HG02840 (cell line): ENCODE results near the gene STRA6.
"Not testable (repeated sequence)": the region's sequence is repeated elsewhere in the genome, so short reads cannot be mapped to it uniquely, and the experiment has no call there.

Experiments used
- ATAC-seq: cut with Tn5 transposase; IDR thresholded peaks from one replicate; pipeline ENCODE4 v1.9.1; 2021; ENCODE audit warnings: mild to moderate bottlenecking, moderate library complexity, moderate number of reproducible peaks; ENCODE audit not compliant: unreplicated experiment, low FRiP score

Gene STRA6

DNA sequence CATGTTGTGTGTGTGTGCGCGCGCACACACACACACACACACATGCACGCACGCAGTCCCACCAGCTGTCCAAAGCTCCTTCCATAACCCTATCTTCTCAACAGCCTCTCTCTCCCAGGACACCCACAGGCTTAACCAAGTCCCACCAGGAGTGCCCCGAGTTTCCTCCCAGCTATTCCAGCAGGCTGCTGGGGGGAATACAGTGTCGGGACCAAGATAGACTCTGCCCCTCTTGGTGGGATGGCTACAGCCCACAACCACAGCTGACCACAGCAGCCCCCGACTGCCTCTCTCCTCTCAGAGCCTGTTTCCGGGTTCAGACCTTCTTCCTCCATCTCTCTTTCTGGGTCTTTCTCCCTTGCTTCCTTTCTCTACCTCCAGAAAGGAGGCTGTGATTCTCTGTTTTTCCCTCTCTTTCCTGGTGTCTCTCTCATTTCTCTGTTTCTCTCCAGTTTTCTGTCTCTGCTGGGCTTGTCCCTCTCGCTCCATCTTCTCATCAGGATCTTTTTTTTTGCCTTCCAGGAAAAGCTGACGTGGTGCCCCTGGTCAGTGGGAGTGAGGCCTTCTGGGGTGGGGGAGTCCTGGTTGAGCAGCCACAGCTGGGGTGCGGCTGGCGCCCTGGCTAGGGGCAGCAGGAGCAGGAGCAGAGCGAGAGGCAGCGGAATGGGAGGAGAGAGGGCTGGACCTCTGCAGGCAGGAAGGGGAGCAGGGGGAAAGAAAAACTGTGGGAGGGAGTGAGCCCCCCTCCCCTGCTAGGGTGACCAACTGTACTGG, 32.3 kb downstream of the STRA6 start:
- no peak for ATAC-seq

DNA sequence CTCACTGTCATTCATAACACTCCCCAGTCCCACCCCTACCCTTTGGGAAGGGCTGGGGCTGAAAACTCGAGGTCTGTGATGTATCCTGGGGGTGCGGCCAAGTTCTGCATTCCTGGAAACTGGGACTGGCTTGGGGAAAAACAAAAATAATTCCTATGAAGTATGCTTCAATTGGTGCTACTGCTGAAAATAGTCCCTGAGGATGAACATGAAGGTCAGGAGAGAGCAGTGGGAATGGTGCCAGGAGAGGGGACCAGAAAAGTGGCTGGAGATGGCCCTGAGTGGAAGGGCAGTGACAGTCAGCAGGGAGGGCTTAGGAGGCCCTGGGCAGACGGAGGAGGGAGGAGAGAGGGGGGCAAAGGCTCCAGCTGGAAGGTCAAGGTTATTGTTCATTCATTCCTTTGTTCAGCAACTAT, 33.9 kb downstream of the STRA6 start:
- ATAC-seq, result no peak

DNA sequence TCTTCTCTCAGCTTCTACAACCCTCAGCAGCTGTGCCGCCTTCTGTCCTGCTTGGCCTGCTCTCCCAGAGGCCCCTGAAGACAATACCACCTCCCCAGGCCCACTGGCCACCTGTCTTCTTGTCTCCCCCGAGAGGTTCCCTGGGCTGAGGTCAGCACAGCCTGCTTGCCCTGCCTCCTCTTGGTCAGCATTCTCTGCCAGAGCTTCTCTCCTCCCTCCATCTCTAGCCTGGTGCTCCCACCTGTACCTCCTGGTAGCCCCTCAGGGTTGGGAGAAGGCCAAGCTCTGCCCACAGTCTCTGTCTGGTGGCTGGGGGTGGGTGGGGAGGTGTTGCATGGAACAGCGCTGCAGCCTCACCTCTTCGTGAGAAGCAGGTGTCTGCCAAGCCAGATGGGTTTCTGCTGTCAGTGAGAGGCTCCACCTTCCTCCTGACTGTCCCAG, 34.7 kb downstream of the STRA6 start:
- ATAC-seq, result no peak

DNA sequence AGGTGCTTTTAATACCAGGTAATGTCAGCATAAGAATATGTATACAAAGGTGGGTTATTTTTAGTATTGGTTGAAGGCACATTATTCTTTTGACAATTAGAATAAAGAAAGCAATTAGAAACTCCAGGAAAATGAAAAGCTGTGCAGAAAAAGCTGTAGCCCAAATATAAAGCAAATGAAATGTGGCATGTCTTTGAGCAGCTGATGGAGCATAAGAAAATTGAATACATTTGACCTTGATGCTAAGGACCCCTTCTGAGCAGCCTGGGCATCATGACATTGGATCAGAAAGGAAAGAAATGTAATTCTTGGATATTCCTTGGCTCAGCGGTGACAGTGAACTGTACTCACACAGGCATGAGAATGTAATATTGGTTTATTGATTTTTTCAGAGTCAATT, 37.1 kb downstream of the STRA6 start:
- no peak for ATAC-seq

DNA sequence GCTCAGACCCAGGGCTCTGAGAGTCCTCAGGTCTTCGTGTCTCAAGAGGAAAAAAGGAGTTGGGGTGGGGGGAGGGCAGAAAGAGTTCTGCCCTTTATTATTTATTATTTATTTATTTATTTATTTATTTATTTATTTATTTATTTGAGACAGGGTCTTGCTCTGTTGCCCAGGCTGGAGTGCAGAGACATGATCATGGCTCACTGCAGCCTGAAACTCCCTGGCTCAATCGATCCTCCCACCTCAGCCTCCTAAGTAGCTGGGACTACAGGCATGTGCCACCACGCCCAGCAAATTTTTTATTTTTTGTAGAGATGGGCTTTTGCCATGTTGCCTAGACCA, 40.4 kb downstream of the STRA6 start:
- ATAC-seq, result not testable (repeated sequence)

DNA sequence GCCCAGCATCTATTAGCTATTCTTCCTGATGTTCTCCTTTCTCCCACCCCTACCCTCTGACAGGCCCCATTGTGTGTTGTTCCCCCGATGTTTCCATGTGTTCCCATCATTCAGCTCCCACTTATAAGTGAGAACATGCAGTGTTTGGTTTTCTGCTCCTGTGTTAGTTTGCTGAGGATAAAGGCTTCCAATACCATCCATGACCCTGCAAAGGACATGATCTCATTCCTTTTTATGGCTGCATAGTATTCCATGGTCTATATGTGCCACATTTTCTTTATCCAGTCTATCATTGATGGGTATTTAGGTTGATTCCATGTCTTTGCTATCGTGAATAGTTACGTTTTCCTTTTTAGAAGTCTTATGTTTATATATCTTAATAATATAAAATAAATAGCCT, 42.2 kb downstream of the STRA6 start:
- ATAC-seq, result not testable (repeated sequence)

DNA sequence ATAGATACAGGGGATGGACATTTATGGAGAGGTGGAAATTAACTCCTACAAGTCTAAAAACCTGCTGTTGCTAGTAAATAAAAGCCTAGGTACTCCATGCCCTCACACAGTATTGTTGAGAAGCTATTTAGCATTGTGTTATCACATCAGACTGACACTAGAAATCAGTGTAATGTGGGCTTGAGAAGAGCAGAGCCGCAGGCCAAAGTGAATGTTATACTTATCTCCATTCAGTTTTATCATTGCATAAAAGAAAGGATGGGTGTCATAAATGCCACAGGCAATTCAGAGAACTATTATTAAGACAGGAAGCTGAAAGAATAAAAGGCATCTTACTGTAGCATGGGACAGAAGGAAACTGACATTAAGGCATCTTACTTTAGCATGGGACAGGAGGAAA, 42.8 kb downstream of the STRA6 start:
- ATAC-seq, result no peak

DNA sequence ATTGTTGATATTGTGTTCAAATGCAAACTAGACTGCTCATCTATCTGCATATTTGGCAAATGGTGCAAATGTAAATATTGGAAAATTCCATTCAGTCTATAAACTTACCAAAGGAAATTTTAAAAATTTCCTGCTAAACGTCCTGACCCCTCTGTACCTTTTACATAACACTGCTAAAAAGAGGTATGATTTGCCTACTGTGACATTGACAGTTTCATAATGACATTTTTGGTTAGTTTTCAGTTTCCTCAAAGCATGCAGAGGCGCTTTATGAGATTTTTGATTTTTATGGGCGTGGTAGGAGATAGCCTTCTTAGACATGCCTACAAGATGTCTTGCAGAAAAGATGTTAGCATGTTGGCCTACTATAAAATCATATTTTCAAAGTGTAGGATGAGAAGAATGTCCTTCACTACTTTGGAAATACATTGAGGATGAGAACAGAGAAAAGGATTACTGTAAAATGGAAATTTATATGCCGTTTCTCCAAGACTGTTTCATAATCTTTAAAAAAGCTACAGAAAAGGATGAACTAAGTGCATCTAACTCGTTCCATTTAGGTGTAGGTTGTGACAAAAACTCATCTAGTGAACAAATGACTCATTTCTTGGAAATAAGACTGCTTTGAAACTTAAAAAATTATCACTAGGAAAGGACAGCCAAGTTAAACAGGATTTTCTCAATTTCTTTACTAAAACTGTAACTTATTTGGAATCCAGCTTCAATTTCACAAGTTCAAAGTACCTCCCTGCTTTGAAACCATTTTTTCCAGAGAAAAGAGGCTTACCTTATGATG, 43.5 kb downstream of the STRA6 start:
- peak; percentile 72 for ATAC-seq

DNA sequence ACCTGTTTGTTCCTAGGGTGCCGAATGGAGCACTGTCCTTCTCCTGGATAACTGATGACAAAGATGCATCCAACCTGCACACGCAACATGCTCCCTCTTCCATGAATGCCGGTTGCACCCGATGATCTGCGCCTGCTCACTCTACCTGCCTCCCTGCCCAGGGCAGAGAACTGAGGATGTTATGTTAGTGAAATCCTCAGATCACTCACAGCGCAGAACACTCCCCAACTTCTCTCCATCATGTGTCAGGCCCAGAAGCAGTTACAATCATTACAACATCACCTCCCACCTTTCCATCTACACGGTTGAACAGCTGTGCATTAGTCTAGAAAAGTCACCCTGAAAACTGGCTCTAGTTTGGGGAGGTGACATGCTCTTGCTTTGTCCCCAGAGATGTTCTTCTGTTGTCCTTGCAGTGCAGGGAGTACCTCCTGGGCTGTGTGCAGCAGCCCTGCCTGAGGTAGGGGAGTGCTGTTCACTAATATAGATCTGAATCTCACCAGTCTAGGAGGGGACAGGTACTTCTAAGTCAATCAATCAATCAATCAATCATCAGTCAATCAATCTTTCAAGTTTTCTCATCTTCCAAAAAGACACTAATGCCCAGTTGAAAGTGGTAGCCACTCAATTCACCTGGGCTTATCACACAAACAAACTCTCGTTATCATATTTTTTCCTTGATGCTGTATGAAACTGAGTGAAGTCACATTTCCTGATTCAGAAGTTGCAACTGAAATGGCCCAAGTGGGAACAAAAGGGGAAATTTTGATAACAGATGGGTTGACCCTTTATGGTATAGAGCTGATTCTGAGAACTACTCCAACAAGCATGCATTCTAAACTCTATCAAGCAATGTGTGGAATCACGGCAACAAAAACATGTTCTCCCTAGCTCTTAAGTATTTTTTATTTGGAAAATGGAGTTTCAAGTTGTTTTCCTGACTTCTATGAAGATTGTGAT, 44.4 kb downstream of the STRA6 start:
- ATAC-seq, result no peak

DNA sequence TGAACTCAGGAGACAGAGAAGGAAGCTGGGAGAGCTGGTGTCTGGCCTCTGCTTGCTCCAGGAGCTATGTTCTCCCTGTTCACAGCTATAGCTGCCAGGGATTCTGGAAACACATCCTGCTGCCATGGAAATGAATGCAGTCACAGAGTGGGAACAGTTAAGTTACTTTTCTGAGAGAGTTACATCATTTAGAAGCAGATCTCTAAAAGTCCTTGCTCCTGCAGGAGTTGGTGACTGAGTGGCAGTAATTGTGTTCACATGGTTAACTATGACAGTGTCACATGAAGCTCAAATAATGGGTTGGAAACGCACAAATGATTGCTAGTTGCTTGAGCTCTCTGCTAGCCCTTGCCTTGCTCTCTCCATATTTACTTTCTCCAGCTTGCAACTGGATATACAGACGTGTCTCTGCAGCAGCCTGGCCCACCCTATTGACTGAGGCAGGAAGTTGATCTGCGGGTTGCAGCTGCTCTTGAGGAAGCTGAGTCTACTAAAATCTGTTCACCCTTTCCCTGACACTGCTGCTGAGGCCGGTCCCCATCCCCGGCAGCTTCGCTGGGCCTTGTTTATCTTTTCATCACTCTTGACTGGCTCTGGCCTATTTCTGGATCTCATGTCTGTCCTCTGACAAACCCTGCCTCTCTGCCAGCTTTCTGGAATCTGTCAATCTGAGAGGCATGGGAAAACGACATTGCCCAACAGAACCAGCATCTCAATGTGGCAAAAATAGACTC, 45.7 kb downstream of the STRA6 start:
- ATAC-seq, result no peak

DNA sequence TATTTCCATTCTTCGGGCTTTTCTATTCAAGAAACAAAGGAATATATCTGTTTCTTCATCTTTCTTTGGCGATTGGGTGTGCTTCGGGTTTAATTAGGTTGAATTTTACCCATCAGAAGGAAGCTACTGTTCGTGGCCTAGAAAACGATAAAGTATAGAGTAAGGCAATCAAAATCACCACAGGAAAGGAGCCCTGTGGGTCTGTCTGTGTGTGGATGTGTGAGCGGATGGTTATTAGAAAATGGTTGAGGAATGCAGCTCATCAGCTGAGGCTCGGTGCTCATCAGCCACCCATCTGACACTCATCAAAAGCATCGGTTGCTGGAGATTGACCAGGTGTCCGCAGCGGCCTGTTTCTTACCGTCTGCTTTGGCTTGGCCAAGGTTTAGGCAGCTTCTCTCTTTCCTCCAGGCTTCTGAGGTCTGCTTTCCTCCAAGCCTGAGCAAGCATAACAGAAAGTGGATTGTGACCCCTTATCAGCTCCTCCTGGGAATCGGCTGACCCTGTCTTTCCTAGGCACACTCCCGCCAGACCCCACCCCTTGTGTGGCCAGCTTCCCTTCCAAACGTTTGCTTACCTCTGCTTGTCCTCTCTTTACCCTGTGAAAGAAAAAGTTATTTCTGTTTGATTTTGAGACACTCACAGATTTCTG, 46.7 kb downstream of the STRA6 start:
- no peak for ATAC-seq

DNA sequence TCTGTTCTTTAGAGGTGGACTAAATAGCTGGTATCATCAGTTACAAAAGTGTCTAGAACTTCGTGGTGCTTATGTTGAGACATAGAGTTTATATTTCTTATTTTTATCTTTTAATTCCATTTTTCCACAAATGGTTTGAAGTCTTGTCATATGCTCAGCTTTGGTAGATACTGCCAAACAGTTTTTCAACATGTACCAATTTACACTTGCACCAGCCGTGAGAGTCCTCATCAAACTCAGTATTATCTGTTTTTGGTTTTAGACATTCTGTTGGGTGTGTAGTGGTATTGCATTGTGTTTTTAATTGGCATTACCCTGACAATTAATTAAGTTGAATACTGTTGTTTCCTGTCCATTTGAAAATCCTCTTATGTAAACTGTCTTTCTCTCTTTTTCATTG, 55.5 kb downstream of the STRA6 start:
- ATAC-seq, result no peak

DNA sequence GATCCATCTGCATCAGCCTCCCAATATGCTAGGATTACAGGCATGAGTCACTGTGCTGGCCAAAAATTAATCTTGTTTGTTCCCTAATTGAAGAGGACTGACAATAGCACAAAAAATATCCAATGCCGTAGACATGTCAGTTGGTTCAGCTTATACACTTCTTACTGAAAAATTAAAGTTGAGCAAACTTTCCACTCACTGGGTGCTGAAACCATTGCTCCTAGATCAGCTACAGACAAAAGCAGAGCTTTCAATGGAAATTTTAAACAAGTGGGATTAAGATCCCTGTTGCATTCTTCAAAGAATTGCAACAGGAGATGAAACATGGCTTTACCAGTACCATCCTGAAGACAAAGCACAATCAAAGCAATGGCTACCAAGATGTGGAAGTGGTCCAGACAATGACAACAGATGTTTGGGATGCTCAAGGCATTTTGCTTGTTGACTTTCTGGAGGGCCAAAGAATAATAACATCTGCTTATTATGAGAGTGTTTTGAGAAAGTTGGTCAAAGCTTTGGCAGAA, 56.2 kb downstream of the STRA6 start:
- ATAC-seq, result no peak

DNA sequence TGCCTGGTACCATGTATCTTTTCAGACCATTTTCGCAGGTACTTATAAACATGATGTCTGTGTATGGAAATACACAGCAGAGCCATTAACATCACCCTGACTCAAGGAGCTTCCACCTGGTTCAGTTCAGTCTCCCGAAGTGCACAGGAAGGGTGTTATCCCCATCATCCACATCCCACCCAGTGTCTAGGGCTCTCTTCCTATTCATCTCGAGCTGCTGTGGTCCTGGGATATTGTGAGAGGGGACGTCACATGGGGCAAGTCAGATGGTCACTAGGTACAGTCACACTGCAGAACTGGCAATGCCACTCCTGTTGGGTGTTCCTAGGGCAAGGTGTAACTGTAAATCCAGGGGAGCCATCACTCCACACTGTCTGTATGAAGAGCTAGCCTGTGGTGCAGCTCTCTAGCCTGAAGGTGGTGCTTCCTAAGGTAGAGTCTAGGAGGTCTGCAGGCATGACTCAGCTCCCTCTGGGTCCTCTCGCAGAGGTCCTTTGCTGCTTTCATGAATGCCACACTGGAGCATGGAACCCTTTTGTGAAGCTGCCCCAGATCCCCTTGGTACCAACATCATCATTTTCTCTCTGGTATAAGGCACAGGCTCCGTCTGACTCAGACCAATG, 58.3 kb downstream of the STRA6 start:
- no peak for ATAC-seq

DNA sequence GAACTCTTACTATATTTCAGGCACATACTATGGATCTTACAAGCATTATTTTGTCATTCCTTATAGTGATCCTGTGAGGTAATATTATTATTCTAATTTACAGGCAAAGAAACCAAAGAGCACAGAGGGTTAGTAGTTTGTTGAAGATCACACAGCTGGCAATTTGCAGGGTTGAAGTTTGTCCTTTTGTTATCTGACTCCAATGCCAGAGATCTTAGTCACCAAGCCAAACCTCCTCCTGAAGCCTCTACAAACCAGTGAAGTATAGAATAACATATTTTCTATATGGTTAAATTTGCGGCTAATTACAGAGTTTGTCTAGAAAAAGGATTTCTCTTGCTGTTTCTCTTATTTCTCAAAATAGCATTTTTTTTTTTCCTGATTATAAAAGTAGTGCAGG, 61.0 kb downstream of the STRA6 start:
- no peak for ATAC-seq

DNA sequence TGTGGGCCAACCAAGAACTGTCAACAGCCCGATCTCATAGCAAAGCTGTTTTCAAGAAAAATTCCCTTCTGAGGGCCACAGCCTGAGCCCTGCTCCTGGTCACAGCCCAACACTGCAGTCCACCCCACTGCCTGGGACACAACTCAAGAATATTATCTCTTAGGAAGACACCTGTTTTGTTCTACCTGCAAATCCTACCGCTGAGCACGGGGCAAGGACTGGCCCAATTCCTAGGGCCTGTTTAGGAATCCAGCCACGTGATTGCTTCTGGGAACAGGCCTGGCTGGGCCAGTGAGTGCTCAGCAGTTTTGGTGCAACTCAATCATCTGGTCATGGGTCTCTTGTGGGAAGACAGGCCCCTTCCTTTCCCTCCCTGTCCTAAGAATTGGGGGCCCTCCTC, 63.9 kb downstream of the STRA6 start:
- no peak for ATAC-seq

DNA sequence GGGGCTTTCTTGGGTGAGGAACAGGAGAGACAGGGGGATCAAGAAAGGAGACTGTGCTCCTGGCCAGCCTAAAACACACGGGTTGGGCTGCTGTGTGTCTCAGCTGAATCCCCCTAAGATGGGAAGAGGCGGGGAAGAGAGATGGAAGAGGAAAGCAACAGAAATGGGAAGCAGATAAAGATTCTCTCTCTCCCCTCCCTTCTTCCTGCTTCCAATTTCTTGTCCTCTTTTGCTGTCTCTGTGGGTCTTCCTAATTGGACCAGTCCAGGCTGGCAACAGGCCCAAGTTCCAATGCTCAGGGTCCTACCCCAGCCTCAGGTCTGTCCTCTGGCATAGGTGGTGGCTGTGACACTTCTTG, 65.1 kb downstream of the STRA6 start:
- no peak for ATAC-seq

DNA sequence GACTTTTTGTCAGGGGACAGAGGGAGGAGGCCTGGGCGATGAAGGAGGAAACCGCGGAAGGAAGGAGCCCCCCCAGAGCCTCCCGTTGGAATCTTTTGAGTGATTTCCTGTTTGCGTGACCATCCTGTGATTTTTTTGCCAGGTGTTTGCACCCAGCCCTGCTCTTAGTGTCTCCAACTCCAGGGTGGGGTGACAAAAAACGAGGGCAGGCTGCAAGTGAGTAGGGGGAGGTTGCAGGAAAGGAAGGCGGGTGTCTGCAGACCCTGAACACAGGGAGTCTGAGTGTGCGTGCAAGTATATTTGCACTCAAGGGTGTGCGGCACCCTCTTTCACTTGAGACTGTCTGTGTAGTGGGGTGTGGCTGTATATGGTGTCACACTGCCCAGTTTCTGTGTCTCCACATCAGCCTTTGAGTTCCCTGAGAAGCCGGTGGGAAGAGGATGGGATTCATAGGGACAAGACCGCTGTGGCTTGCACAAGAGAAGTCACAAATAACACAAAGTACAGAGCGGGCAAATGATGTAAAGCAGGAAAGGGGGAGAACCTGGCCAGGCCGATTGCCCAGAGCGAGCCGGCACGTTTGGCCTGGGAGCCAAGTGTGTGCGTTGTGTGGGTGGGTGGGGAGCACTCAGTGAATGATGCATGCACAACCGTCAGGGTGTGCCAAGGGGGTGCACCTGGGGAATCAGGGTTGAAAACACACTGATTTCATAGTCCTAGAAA, 65.6 kb downstream of the STRA6 start:
- ATAC-seq, result no peak

DNA sequence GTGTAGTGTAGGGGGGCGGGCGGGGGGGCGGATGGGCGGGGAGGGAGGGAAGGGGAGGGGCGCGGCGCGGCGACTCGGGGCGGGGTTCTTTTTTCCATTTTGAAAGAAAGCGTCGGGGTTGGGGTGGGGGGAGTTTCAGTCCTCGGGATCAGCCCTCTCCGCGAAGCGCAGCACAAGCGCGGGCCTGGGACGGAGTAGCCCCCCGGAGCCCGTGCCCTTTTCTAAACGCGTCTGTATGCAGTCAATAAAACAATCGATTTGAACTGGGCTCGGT, 66.1 kb downstream of the STRA6 start:
- ATAC-seq, result no peak
